ENCODE data around the gene DCP2.

DCP2 gene

DNA sequence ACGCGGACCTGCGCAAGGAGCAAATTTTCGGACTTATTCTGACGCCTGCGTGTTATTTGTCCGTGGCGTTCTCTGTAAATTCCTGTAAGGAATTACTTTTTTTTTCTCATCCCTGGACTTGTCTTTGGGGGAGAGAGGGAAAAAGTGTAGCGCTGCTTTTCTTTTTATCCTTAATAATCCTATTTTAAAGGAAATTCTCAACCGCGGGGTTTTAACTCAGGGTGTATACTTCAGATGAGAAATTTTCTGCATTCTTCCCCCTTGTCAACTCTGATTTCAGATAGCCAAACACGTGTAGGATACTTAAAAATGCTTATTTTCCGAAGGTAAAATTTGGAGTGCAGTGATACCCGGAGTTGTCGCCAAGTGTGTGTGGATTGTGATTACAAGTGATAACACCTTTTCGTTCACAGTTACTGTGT lies 853 bp downstream of the DCP2 start:
- H3K27ac ChIP-seq, result peak overlapping the region; percentile 80
- TF ChIP-seq ZFX (IDR thresholded peaks at IDR 0.05) (no peak), CTCF (conservative IDR thresholded peaks at IDR 0.05) (no peak)

DNA sequence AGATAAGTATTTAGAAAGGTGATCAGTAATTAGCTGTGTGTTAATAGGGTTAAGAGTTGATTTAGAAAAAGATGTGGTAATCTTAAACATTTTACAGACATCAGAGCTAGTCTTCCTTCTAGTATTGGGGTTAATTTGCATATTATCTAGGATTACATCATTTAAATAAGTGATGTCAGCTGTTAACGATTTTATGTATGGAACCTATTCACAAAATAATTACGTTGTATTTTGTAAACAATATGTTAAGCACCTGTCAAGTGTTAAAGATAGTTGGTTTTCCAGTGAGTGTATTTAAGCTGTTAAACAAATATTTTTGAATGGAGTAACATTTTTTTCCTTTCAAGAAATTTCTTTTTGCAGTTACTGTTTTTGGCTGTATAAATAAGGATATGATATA lies 2.2 kb downstream of the DCP2 start:
- no peak overlapping the region for H3K27ac ChIP-seq
- no peak for TF ChIP-seq CTCF (conservative IDR thresholded peaks at IDR 0.05)
- no peak for TF ChIP-seq ZFX (IDR thresholded peaks at IDR 0.05)

- H3K27ac ChIP-seq, result no peak overlapping the region
- TF ChIP-seq ZFX (IDR thresholded peaks at IDR 0.05) (no peak), CTCF (conservative IDR thresholded peaks at IDR 0.05) (no peak)
These were observed 3.1 kb downstream of the DCP2 start for GRCh38 chr5:112979723-112980122.

GRCh38 chr5:112983363-112983762 lies 6.8 kb downstream of the DCP2 start:
- H3K27ac ChIP-seq, result no peak overlapping the region
- TF ChIP-seq ZFX (IDR thresholded peaks at IDR 0.05) (no peak), CTCF (conservative IDR thresholded peaks at IDR 0.05) (no peak)

- H3K27ac ChIP-seq, result no peak overlapping the region
- TF ChIP-seq CTCF (conservative IDR thresholded peaks at IDR 0.05) (no peak), ZFX (IDR thresholded peaks at IDR 0.05) (no peak)
These were observed 9.6 kb downstream of the DCP2 start for GRCh38 chr5:112986224-112986623.

DNA sequence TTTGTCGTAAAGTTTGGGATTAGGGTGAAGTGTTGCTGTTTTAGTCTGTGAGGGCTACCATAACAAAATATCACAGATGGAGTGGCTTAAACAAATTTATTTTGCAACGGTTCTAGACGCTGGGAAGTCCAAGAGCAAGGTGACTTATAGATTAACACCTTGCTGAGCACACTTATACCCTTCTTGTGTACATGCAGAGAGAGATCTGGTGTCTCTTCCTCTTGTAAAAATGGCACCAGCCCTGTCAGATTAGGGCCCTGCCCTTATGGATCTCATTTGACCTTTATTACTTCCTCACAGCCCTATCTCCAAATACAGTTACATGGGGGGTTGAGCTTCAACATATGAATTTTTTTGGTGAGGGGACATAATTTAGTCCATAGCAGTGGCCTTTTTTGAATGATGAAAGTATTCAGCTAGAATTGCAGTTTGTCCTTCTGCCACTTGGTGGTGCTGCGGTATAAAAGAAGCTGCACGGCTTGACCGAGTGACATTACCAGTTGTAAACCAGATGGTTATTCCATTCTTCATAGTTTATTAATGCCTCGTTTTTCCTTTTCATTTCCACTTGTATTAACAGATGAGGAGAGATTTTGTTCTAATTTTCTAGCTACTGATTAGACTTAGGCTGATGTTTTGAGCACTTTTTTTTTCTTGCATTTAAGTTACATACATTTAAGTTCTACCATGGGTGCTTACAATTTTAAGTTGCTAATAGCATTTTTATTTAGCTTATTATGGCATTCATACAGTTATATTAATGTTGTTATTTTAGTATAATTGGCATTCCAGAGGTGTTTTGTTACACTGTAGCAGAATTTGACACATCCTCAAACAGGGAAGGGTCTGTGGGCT lies 19.4 kb downstream of the DCP2 start:
- H3K27ac ChIP-seq, result no peak overlapping the region
- TF ChIP-seq CTCF (conservative IDR thresholded peaks at IDR 0.05) (peak; percentile 94), ZFX (IDR thresholded peaks at IDR 0.05) (no peak)

GRCh38 chr5:112996830-112997374 lies 20.3 kb downstream of the DCP2 start:
- TF ChIP-seq ZFX (IDR thresholded peaks at IDR 0.05) (no peak), CTCF (conservative IDR thresholded peaks at IDR 0.05) (no peak)
- no peak overlapping the region for H3K27ac ChIP-seq

Measured in C4-2B (cell line).